ENCODE results near the gene CRLF1. TPM values are rescaled to one million over a fixed set of nuclear protein-coding genes. Genes with fewer than 3 reads are reported as not detected.

Gene CRLF1
- total RNA-seq, 4 donors from 2014 or later, result 27.7 to 90.8 (median 40.1) TPM

DNA sequence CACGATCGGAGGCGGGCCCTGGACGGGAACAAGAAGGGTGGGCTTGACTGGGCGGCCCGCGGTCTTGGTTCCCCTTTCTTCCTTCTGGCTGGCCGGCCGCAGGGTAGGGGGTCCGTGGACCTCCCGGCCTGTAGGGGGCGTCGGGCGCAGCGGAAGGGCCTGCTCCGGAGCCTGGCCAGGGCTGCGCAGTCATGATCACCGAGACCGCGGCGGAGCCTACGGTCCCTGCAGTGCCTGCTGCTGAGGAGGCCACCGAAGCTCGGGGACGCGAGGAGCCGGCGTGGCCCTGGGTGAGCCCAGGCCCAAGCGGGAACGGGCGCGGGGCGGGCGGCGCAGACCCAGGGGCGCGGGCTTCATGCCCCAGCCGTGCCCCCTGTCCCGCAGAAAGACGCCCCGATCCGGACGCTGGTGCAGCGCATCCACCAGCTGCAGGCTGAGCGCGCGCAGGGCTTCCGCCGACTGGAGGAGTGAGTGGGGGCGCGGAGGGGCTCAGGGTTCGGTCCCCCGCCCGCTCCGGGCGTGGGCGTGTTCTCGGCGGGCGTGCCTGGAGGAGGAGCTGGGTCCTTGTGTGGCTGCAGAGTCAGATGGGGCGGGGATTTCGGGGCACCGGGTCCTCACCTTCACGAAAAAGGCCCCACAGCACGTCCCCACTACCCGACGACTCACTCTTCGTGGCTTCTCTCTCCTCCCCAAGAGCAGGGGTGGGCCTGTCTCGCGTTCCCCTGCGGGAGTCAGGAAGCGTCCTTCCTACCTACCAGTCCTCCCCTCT, 17.8 kb downstream of the CRLF1 start, which contains the start of gene REX1BD:
TSS of gene REX1BD (plus strand) at position 188 of the 769 bp plus-strand sequence. CDS start at position 192, 4 bp downstream.
- intact Hi-C loops (cut with DNase I; ENCODE audit: low total_unique reads), result no loop called here
- H3K4me3 ChIP-seq (ENCODE audit: low read depth, poor library complexity, severe bottlenecking), result peak within 1 kb of the TSS; percentile 83
- DNase-seq (ENCODE audit: low spot score in 2 of 2), result peak; percentile 73 to 97
- WGBS, 2 donors, result 0 to 1% methylated on average over 1 to 41 of the region's 72 CpGs
- TF ChIP-seq, protein P1, sequence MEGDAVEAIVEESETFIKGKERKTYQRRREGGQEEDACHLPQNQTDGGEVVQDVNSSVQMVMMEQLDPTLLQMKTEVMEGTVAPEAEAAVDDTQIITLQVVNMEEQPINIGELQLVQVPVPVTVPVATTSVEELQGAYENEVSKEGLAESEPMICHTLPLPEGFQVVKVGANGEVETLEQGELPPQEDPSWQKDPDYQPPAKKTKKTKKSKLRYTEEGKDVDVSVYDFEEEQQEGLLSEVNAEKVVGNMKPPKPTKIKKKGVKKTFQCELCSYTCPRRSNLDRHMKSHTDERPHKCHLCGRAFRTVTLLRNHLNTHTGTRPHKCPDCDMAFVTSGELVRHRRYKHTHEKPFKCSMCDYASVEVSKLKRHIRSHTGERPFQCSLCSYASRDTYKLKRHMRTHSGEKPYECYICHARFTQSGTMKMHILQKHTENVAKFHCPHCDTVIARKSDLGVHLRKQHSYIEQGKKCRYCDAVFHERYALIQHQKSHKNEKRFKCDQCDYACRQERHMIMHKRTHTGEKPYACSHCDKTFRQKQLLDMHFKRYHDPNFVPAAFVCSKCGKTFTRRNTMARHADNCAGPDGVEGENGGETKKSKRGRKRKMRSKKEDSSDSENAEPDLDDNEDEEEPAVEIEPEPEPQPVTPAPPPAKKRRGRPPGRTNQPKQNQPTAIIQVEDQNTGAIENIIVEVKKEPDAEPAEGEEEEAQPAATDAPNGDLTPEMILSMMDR (IDR thresholded peaks at IDR 0.05), result peak in 2 of 3 donors; percentile 4 to 50
- TF ChIP-seq POLR2A (IDR thresholded peaks at IDR 0.05), result no peak

DNA sequence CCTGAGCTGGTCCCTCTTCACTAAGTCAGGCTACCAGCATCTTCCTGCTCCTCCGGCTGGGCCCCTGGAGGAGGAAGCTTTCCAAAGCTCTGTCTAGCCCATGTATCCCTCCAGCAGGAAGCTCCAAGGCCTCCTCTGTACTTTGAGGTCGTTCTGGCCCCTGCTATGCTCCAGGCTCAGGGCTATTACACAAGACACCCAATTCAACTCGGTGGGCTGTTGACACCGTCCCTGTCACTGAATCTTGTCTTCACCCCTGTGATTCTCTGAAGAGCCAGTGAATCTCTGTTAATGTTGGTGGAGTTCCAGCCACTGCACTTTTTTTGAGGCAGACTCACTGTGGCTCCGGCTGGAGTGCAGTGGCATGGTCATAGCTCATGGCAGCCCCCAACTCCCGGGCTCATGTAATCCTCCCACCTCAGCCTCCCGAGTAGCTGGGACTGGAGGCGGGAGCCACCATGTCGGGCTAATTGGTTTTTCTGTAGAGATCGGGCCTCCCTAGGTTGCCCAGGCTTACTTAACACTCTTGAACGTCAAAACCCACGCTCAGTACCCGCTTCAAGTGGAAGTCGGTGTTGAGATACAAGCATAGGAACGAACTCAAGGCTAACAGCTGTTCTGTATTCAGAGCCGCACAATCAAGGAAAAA, 18.5 kb downstream of the CRLF1 start:
- peak in 1 of 2 donors; percentile 73 for DNase-seq (ENCODE audit: low spot score in 2 of 2)
- TF ChIP-seq, protein P1 (IDR thresholded peaks at IDR 0.05), result no peak
- TF ChIP-seq POLR2A (IDR thresholded peaks at IDR 0.05), result no peak
- intact Hi-C loops (cut with DNase I; ENCODE audit: low total_unique reads), result no loop called here
- peak overlapping the region; percentile 83 for H3K4me3 ChIP-seq (ENCODE audit: low read depth, poor library complexity, severe bottlenecking)
- WGBS, 2 donors, result 27 to 36% methylated on average over 15 of the region's 16 CpGs

DNA sequence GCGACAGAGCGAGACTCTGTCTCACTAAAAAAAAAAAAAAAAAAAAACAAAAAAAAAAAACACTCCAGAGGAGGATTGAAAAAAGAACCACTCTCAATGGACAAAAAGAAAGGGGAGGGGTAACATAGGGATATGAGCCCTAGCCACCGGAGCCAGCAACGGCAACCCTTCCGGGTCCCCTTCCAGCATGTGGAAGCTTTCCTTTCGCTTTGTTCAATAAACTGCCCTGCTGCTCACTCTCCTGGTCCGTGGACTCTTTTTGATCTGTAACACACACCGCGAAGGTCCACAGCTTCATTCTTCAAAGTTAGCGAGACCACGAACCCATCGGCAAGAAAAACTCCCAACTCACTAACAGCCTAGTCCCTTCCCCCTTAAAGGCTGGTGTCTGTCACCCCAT, 19.0 kb downstream of the CRLF1 start:
- 91% methylated on average over 12 of the region's 12 CpGs for WGBS, 2 donors
- intact Hi-C loops (cut with DNase I; ENCODE audit: low total_unique reads), result no loop called here
- no peak overlapping the region for H3K4me3 ChIP-seq (ENCODE audit: low read depth, poor library complexity, severe bottlenecking)
- no peak for TF ChIP-seq POLR2A (IDR thresholded peaks at IDR 0.05)
- TF ChIP-seq, protein P1 (IDR thresholded peaks at IDR 0.05), result no peak
- DNase-seq (ENCODE audit: low spot score in 2 of 2), result peak in 1 of 2 donors; percentile 73

DNA sequence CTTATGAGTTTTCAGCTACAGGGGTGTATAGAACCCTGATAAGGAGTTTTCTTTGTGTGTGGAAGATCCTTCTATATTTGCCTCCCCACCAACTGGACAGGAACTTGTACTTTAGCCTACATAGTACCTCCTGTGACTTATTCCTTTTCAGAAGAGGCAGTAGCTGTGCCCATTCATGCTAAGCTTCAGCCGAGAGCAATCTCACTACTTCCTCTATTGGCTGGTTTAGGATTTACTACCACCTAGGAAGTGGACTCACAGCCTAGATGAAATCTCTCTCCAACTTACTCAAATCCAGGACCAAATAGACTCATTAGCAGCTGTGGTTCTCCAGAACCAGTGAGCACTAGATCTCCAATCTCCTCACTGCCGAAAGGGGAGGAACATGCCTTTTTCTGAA, 20.3 kb downstream of the CRLF1 start:
- no peak for DNase-seq (ENCODE audit: low spot score in 2 of 2)
- WGBS, 2 donors, result 53 to 58% methylated on average over 2 of the region's 2 CpGs
- intact Hi-C loops (cut with DNase I; ENCODE audit: low total_unique reads), result no loop called here
- TF ChIP-seq POLR2A (IDR thresholded peaks at IDR 0.05), result no peak
- TF ChIP-seq, protein P1 (IDR thresholded peaks at IDR 0.05), result no peak
- no peak overlapping the region for H3K4me3 ChIP-seq (ENCODE audit: low read depth, poor library complexity, severe bottlenecking)

- intact Hi-C loops (cut with DNase I; ENCODE audit: low total_unique reads), result no loop called here
- no peak for DNase-seq (ENCODE audit: low spot score in 2 of 2)
- 59 to 65% methylated on average over 7 of the region's 7 CpGs for WGBS, 2 donors
- no peak for TF ChIP-seq POLR2A (IDR thresholded peaks at IDR 0.05)
- TF ChIP-seq, protein P1 (IDR thresholded peaks at IDR 0.05), result no peak
- H3K4me3 ChIP-seq (ENCODE audit: low read depth, poor library complexity, severe bottlenecking), result no peak overlapping the region
Measured at GRCh38 chr19:18580311-18580710, 26.3 kb downstream of the CRLF1 start.
